Measurements from ENCODE around the gene PCNX2.

DNA sequence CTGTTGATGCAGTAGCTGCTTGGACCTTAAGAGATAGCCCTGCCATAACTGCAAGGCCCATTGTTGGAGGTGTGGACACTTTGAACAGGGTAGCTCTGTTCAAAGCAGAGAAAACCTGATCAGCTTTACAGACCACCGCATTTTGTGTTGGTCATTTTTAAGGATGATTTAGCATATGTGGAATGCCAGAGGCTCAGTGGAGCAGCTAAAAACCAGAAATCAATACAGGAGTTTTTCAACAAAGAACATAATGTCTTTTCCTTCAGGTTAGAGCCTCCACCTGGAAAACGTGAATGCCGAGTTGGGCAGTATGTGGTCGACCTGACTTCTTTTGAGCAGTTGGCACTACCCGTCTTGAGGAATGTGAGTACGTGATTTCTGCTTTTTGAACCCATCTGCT, 339.4 kb downstream of the PCNX2 start:
- TF ChIP-seq CTCF (IDR thresholded peaks at IDR 0.05) (no peak), POLR2A (IDR thresholded peaks at IDR 0.05) (no peak), POLR2AphosphoS5 (IDR thresholded peaks at IDR 0.05) (no peak)

All from prostate gland (tissue), 2 donors.